Skeletal muscle tissue (tissue), 4 donors: ENCODE results near the gene TMEM108. TPM values are rescaled to one million over a fixed set of nuclear protein-coding genes. Genes with fewer than 3 reads are reported as not detected.

Experiments used
- H3K27ac ChIP-seq: one replicate; pipeline ENCODE4 v1.7.0; 2013; ENCODE audit warnings: mild to moderate bottlenecking, low read depth, low read length, inconsistent platforms
- H3K27me3 ChIP-seq, 3 donors: one replicate each; pipeline ENCODE4 v1.7.0; 2013; ENCODE audit warnings: low read length in 3 of 3; ENCODE audit not compliant: control insufficient read depth in 3 of 3, insufficient read depth in 3 of 3
- H3K36me3 ChIP-seq, 3 donors: one replicate each; pipeline ENCODE4 v1.7.0; 2013; ENCODE audit warnings: low read length in 3 of 3; ENCODE audit not compliant: control insufficient read depth in 3 of 3, insufficient read depth in 3 of 3
- H3K4me1 ChIP-seq, 3 donors: one replicate each; pipeline ENCODE4 v1.7.0; 2013; ENCODE audit warnings: low read length in 3 of 3, mild to moderate bottlenecking in 3 of 3; ENCODE audit not compliant: control insufficient read depth in 3 of 3, insufficient read depth in 3 of 3
- H3K4me3 ChIP-seq, 3 donors: one replicate each; pipeline ENCODE4 v1.7.0; 2013; ENCODE audit warnings: low read length in 3 of 3
- H3K9ac ChIP-seq, 3 donors: one replicate each; pipeline ENCODE4 v1.7.0; 2013; ENCODE audit warnings: low read length in 3 of 3, mild to moderate bottlenecking in 3 of 3, moderate library complexity in 2 of 3, low read depth in 1 of 3
- H3K9me3 ChIP-seq, 3 donors: one replicate each; pipeline ENCODE4 v1.7.0; 2013; ENCODE audit warnings: low read length in 3 of 3; ENCODE audit not compliant: control insufficient read depth in 3 of 3
- total RNA-seq: library from RNA; depleted of rRNA; stranded (reverse); fragments of >200 nt; gene quantifications from one replicate; pipeline ENCODE4 v1.2.3, GENCODE V29; 2014
- donor health status: Osteomylitis.

TMEM108 gene
- total RNA-seq, 1 donor from 2014 or later: 7.3 TPM

- H3K36me3 ChIP-seq: no peaks in the 10 kb centered on the region
- peaks cover 0 to 1% (median 0%) of the 10 kb centered on the region in 3 donors for H3K4me1 ChIP-seq
- no peak overlapping the region for H3K4me3 ChIP-seq
- no peak overlapping the region for H3K9ac ChIP-seq
- H3K27ac ChIP-seq: no peak overlapping the region
- H3K9me3 ChIP-seq: no peaks in the 10 kb centered on the region
- H3K27me3 ChIP-seq: peaks cover 0 to 10% (median 0%) of the 10 kb centered on the region in 3 donors
Observed at GRCh38 chr3:133408366-133408765, 370.2 kb downstream of the TMEM108 start.

- Histone ChIP-seq H3K4me3 (no peak overlapping the region), H3K36me3 (no peaks in the 10 kb centered on the region), H3K27me3 (peaks cover 0 to 10% (median 0%) of the 10 kb centered on the region in 3 donors), H3K4me1 (peaks cover 0 to 3% (median 0%) of the 10 kb centered on the region in 3 donors), H3K27ac (no peak overlapping the region), H3K9ac (no peak overlapping the region), H3K9me3 (no peaks in the 10 kb centered on the region)
Observed at GRCh38 chr3:133408961-133409360, 370.8 kb downstream of the TMEM108 start.

GRCh38 chr3:133410191-133410892 lies 372.2 kb downstream of the TMEM108 start:
- no peaks in the 10 kb centered on the region for H3K9me3 ChIP-seq
- H3K4me1 ChIP-seq: peaks cover 0 to 3% (median 0%) of the 10 kb centered on the region in 3 donors
- no peak overlapping the region for H3K9ac ChIP-seq
- peaks cover 0 to 10% (median 0%) of the 10 kb centered on the region in 3 donors for H3K27me3 ChIP-seq
- no peak overlapping the region for H3K27ac ChIP-seq
- no peak overlapping the region for H3K4me3 ChIP-seq
- no peaks in the 10 kb centered on the region for H3K36me3 ChIP-seq

- Histone ChIP-seq H3K4me1 (peaks cover 0 to 3% (median 0%) of the 10 kb centered on the region in 3 donors), H3K27ac (no peak overlapping the region), H3K36me3 (no peaks in the 10 kb centered on the region), H3K9ac (no peak overlapping the region), H3K9me3 (no peaks in the 10 kb centered on the region), H3K4me3 (no peak overlapping the region), H3K27me3 (peaks cover 0 to 10% (median 0%) of the 10 kb centered on the region in 3 donors)
Observed at GRCh38 chr3:133412183-133413132, 374.3 kb downstream of the TMEM108 start.

- peaks cover 0 to 13% (median 0%) of the 10 kb centered on the region in 3 donors for H3K27me3 ChIP-seq
- H3K4me3 ChIP-seq: peak overlapping the region; percentile 34 to 59 (median 45)
- H3K9ac ChIP-seq: peak overlapping the region; percentile 7 to 63 (median 62)
- no peak overlapping the region for H3K27ac ChIP-seq
- no peaks in the 10 kb centered on the region for H3K9me3 ChIP-seq
- peaks cover 0 to 3% (median 0%) of the 10 kb centered on the region in 3 donors for H3K4me1 ChIP-seq
- no peaks in the 10 kb centered on the region for H3K36me3 ChIP-seq
Observed at GRCh38 chr3:133413161-133414020, 375.2 kb downstream of the TMEM108 start.

GRCh38 chr3:133414021-133414392 lies 375.8 kb downstream of the TMEM108 start:
- H3K27ac ChIP-seq: no peak overlapping the region
- no peaks in the 10 kb centered on the region for H3K9me3 ChIP-seq
- peaks cover 0 to 15% (median 2%) of the 10 kb centered on the region in 3 donors for H3K27me3 ChIP-seq
- no peak overlapping the region for H3K9ac ChIP-seq
- H3K4me3 ChIP-seq: no peak overlapping the region
- no peaks in the 10 kb centered on the region for H3K36me3 ChIP-seq
- H3K4me1 ChIP-seq: peaks cover 0 to 3% (median 0%) of the 10 kb centered on the region in 3 donors

- Histone ChIP-seq H3K36me3 (no peaks in the 10 kb centered on the region), H3K27ac (no peak overlapping the region), H3K4me3 (no peak overlapping the region), H3K9ac (no peak overlapping the region), H3K9me3 (no peaks in the 10 kb centered on the region), H3K4me1 (peaks cover 0 to 1% (median 0%) of the 10 kb centered on the region in 3 donors), H3K27me3 (peaks cover 3 to 5% (median 4%) of the 10 kb centered on the region in 3 donors)
Observed at GRCh38 chr3:133418361-133418760, 380.2 kb downstream of the TMEM108 start.

GRCh38 chr3:133419151-133419909 lies 381.1 kb downstream of the TMEM108 start:
- Histone ChIP-seq H3K27me3 (peaks cover 3 to 5% (median 4%) of the 10 kb centered on the region in 3 donors), H3K4me1 (peaks cover 0 to 2% (median 0%) of the 10 kb centered on the region in 3 donors), H3K9me3 (no peaks in the 10 kb centered on the region), H3K4me3 (no peak overlapping the region), H3K9ac (no peak overlapping the region), H3K36me3 (no peaks in the 10 kb centered on the region), H3K27ac (no peak overlapping the region)
